Endothelial cell of umbilical vein (primary cell): ENCODE data around the gene R3HCC1L. TPM values are rescaled to one million over a fixed set of nuclear protein-coding genes. Genes with fewer than 3 reads are reported as not detected.

Source experiments
- BruUV-seq: library from RNA; stranded (reverse); fragments of 400-500 nt; replicated peaks from 2 replicates; lab custom pipeline; 2021; lab: Mats Ljungman, UMichigan
- CTCF ChIA-PET: fragments of 300-600, 350-600 bp; sonication (Branson Sonifier 250); formaldehyde crosslinking; loops from one replicate; lab custom pipeline; 2021; ENCODE audit warnings: antibody characterized with exemption, inconsistent platforms; lab: Charles Lee
- POLR2A ChIA-PET: fragments of 300-600, 350-600 bp; sonication (Branson Sonifier 250); formaldehyde crosslinking; loops from one replicate; lab custom pipeline; 2021; ENCODE audit warnings: antibody characterized with exemption, inconsistent platforms; lab: Charles Lee
- DNase-seq: peaks from one replicate; pipeline ENCODE4 v3.0.0-alpha.2; 2011; ENCODE audit warnings: low read depth, low spot score
- FAIRE-seq: peaks from 2 replicates; lab custom pipeline; 2011; peaks lifted over from hg19 to GRCh38; lab: Jason Lieb, UNC
- H2AFZ ChIP-seq: 2 replicates; pipeline ENCODE4 v1.6.0; 2012; ENCODE audit warnings: low read depth, low read length, control low read depth, inconsistent platforms
- H3K27ac ChIP-seq: 2 replicates; pipeline ENCODE4 v1.5.1; 2011; ENCODE audit warnings: low read depth, mild to moderate bottlenecking, control low read depth, low read length, moderate library complexity; ENCODE audit not compliant: insufficient read depth
- H3K27me3 ChIP-seq, 2 experiments: 2 replicates each; pipeline versions ENCODE4 v1.6.0 to v1.6.1; 2011; ENCODE audit warnings: low read length in 2 of 2, mixed read lengths in 1 of 2; ENCODE audit not compliant: control insufficient read depth in 2 of 2, insufficient read depth in 2 of 2
- H3K36me3 ChIP-seq, 2 experiments: 2 replicates in 1 of 2; 3 replicates in 1 of 2; pipeline ENCODE4 v1.5.1; 2011; ENCODE audit warnings: low read length in 2 of 2, mild to moderate bottlenecking in 1 of 2, moderate library complexity in 1 of 2; ENCODE audit not compliant: control insufficient read depth in 2 of 2, insufficient read depth in 2 of 2; ENCODE audit errors: extremely low read depth in 1 of 2
- H3K4me1 ChIP-seq: 3 replicates; pipeline ENCODE4 v1.5.1; 2011; ENCODE audit warnings: mild to moderate bottlenecking, low read length; ENCODE audit not compliant: control insufficient read depth, insufficient read depth; ENCODE audit errors: extremely low read depth
- H3K4me2 ChIP-seq: 2 replicates; pipeline ENCODE4 v1.6.1; 2011; ENCODE audit warnings: low read length, control low read depth, mixed read lengths; ENCODE audit not compliant: insufficient read depth
- H3K4me3 ChIP-seq, 3 experiments: fragments of 200-600 bp in 1 of 3; sonication (generic), shearing (Covaris generic) in 1 of 3; replicated peaks in 1 of 3; 2 replicates each; pipeline ENCODE4 v1.5.1; 2011 to 2016; ENCODE audit warnings: control low read depth in 3 of 3, low read length in 3 of 3, mild to moderate bottlenecking in 2 of 3, inconsistent platforms in 1 of 3, low read depth in 1 of 3, moderate library complexity in 1 of 3; ENCODE audit not compliant: insufficient read depth in 1 of 3
- H3K79me2 ChIP-seq: 2 replicates; pipeline ENCODE4 v1.6.0; 2012; ENCODE audit warnings: low read length, inconsistent platforms; ENCODE audit not compliant: control insufficient read depth, insufficient read depth
- H3K9ac ChIP-seq: replicated peaks from 2 replicates; pipeline ENCODE3; 2011; ENCODE audit warnings: low read length, control low read depth; ENCODE audit not compliant: insufficient read depth; ENCODE audit errors: extremely low read depth
- H3K9me1 ChIP-seq: replicated peaks from 3 replicates; pipeline ENCODE4 v1.6.0; 2011; ENCODE audit warnings: mild to moderate bottlenecking, low read length; ENCODE audit not compliant: control insufficient read depth, insufficient read depth; ENCODE audit errors: extremely low read depth
- H3K9me3 ChIP-seq: replicated peaks from 2 replicates; pipeline ENCODE4 v1.5.1; 2012; ENCODE audit warnings: low read length, inconsistent platforms; ENCODE audit not compliant: control insufficient read depth, insufficient read depth
- H4K20me1 ChIP-seq: replicated peaks from 2 replicates; pipeline ENCODE3; 2011; ENCODE audit warnings: mild to moderate bottlenecking, low read length; ENCODE audit not compliant: control insufficient read depth, insufficient read depth; ENCODE audit errors: extremely low read depth
- EZH2 ChIP-seq: IDR thresholded peaks from 2 replicates; pipeline ENCODE4 v1.6.1; 2012; ENCODE audit warnings: borderline replicate concordance, low read depth, mild to moderate bottlenecking, moderate library complexity, low read length, inconsistent platforms; ENCODE audit not compliant: severe bottlenecking
- FOS ChIP-seq: IDR thresholded peaks from 2 replicates; pipeline ENCODE4 v1.6.1; 2011; ENCODE audit warnings: mild to moderate bottlenecking, low read length, moderate library complexity, borderline replicate concordance; ENCODE audit not compliant: insufficient read depth
- GATA2 ChIP-seq: IDR thresholded peaks from 2 replicates; pipeline ENCODE4 v1.7.0; 2011; ENCODE audit warnings: low read depth, mild to moderate bottlenecking, moderate library complexity, mixed read lengths, low read length; ENCODE audit not compliant: insufficient read length, insufficient read depth
- JUN ChIP-seq: IDR thresholded peaks from 2 replicates; pipeline ENCODE4 v1.6.1; 2011; ENCODE audit warnings: borderline replicate concordance, low read depth; ENCODE audit not compliant: insufficient read length, insufficient read depth
- MYC ChIP-seq: IDR thresholded peaks from one replicate; pipeline ENCODE4 v1.6.1; 2011; ENCODE audit warnings: mild to moderate bottlenecking, low read depth, low read length
- POLR2A ChIP-seq: IDR thresholded peaks from 2 replicates; pipeline ENCODE4 v1.6.1; 2012; ENCODE audit warnings: low read depth, mild to moderate bottlenecking, control low read depth, low read length
- POLR2AphosphoS5 ChIP-seq: IDR thresholded peaks from 2 replicates; pipeline ENCODE4 v1.6.1; 2012; ENCODE audit warnings: low read depth, mild to moderate bottlenecking, control low read depth, low read length, moderate library complexity; ENCODE audit not compliant: insufficient read depth
- dilution Hi-C: fragments of 300-500 bp; cut with MboI; formaldehyde crosslinking; loops from one replicate; pipeline ENCODE4 v1.15.0; 2019; ENCODE audit warnings: low sequenced_read_pairs; ENCODE audit not compliant: extremely low pct_ligation_motif_present
- intact Hi-C: fragments of 100-400 bp; cut with micrococcal nuclease; formaldehyde crosslinking; loops from one replicate; pipeline ENCODE4 v1.10.0; 2022
- polyA plus RNA-seq, 4 experiments: library from polyadenylated mRNA; depleted of rRNA in 3 of 4; stranded (reverse) in 3 of 4; unstranded in 1 of 4; fragments of >200 nt; gene quantifications; 2 replicates each; pipeline versions ENCODE4 v1.2.1 to v1.2.3, GENCODE V29; 2011 to 2012; ENCODE audit warnings: missing spikeins in 1 of 4
- total RNA-seq: library from RNA; stranded (reverse); gene quantifications from 2 replicates; pipeline ENCODE4 v1.2.3, GENCODE V29; 2021
- TF ChIP-seq, protein P1 (sequence below): IDR thresholded peaks from 2 replicates; pipeline ENCODE4 v1.6.1; 2011; ENCODE audit not compliant: insufficient read depth, insufficient read length
- TF ChIP-seq, protein P2 (sequence below), 2 donors: IDR thresholded peaks; 1 replicate in 1 of 2; 2 replicates in 1 of 2; pipeline ENCODE4 v1.5.1; 2011; ENCODE audit warnings: low read length in 2 of 2, mild to moderate bottlenecking in 2 of 2, moderate library complexity in 2 of 2, control low read depth in 1 of 2, inconsistent platforms in 1 of 2, low read depth in 1 of 2; ENCODE audit not compliant: insufficient read depth in 1 of 2; ENCODE audit errors: extremely low read depth in 1 of 2

Gene R3HCC1L
- total and polyA plus RNA-seq, 2 donors (not counting 3 experiments of a cell fraction or from before 2014, with no cell fraction given), result 6.3 to 12.4 TPM

DNA sequence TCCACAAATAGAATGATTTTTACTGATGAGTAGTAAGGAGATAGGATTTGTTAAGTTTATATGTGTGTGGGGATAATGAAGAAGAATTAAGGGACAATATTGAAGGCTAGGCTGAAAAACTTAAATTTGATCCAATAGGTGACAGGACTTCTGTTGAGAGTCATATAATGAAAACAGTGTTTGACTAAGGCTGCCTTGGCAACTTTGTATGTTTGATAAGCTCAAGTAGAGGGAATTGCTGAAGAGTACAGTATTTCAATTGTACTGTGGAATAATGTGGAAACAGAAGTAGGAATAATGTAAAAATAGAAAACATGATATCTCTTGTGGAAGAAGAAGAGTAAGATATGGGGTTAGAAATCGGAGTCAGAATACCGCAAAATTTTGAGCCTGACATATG lies 10.5 kb downstream of the R3HCC1L start:
- Histone ChIP-seq H3K4me3 (no peak overlapping the region), H3K36me3 (no peaks in the 10 kb centered on the region), H3K4me1 (no peaks in the 10 kb centered on the region), H4K20me1 (peaks cover 16% of the 10 kb centered on the region), H3K27me3 (no peaks in the 10 kb centered on the region), H3K9ac (no peak overlapping the region), H3K9me3 (no peaks in the 10 kb centered on the region), H3K79me2 (peaks cover 68% of the 10 kb centered on the region), H3K4me2 (no peak overlapping the region), H3K9me1 (no peaks in the 10 kb centered on the region), H2AFZ (no peak overlapping the region), H3K27ac (no peak overlapping the region)
- no TSS peak for BruUV-seq
- dilution Hi-C loops, result no loop called here
- ChIA-PET POLR2A (no interaction called here), CTCF (no interaction called here)
- DNase-seq (no peak), FAIRE-seq (no peak)
- TF ChIP-seq POLR2A (no peak), EZH2 (no peak), GATA2 (no peak), FOS (no peak), MYC (no peak), POLR2AphosphoS5 (no peak), JUN (no peak)
- TF ChIP-seq, protein P1, sequence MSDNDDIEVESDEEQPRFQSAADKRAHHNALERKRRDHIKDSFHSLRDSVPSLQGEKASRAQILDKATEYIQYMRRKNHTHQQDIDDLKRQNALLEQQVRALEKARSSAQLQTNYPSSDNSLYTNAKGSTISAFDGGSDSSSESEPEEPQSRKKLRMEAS, result no peak
- TF ChIP-seq, protein P2, sequence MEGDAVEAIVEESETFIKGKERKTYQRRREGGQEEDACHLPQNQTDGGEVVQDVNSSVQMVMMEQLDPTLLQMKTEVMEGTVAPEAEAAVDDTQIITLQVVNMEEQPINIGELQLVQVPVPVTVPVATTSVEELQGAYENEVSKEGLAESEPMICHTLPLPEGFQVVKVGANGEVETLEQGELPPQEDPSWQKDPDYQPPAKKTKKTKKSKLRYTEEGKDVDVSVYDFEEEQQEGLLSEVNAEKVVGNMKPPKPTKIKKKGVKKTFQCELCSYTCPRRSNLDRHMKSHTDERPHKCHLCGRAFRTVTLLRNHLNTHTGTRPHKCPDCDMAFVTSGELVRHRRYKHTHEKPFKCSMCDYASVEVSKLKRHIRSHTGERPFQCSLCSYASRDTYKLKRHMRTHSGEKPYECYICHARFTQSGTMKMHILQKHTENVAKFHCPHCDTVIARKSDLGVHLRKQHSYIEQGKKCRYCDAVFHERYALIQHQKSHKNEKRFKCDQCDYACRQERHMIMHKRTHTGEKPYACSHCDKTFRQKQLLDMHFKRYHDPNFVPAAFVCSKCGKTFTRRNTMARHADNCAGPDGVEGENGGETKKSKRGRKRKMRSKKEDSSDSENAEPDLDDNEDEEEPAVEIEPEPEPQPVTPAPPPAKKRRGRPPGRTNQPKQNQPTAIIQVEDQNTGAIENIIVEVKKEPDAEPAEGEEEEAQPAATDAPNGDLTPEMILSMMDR (IDR thresholded peaks at IDR 0.05; ENCODE audit: extremely low read depth in 1 of 2, insufficient read depth in 1 of 2, low read depth in 1 of 2, low read length in 2 of 2), result no peak
- intact Hi-C loops, result no loop called here
